Panc1 (cell line): Measurements from ENCODE around the gene RRP36. TPM values are rescaled to one million over a fixed set of nuclear protein-coding genes. Genes with fewer than 3 reads are reported as not detected.

Experiments
- ATAC-seq: fragments of 200-7000 bp; cut with Tn5 transposase; 2 replicates; pipeline ENCODE4 v1.9.1; 2020; ENCODE audit warnings: mild to moderate bottlenecking, moderate library complexity
- BruUV-seq: library from RNA; stranded (reverse); fragments of 400-500 nt; replicated peaks from 2 replicates; lab custom pipeline; 2021; lab: Mats Ljungman, UMichigan
- CTCF ChIA-PET: fragments of 300-600 bp; sonication (Branson Sonifier 250); formaldehyde crosslinking; loops from one replicate; lab custom pipeline; 2022; ENCODE audit warnings: antibody characterized with exemption; lab: Charles Lee
- POLR2A ChIA-PET: fragments of 300-600 bp; sonication (Branson Sonifier 250); formaldehyde crosslinking; loops from one replicate; lab custom pipeline; 2022; ENCODE audit warnings: antibody characterized with exemption; lab: Charles Lee
- DNase-seq: peaks from one replicate; pipeline ENCODE4 v3.0.0-alpha.2; 2010; ENCODE audit warnings: low read depth, low spot score
- H3K27ac ChIP-seq: 2 replicates; pipeline ENCODE4 v1.5.1; 2011; ENCODE audit warnings: mild to moderate bottlenecking, low read length, inconsistent platforms
- H3K27me3 ChIP-seq: fragments of 200-500 bp; sonication (Bioruptor generic); 2 replicates; pipeline ENCODE4 v1.6.0; 2014; ENCODE audit warnings: low read length, inconsistent platforms; ENCODE audit not compliant: control insufficient read depth, insufficient read depth
- H3K36me3 ChIP-seq: fragments of 200-500 bp; sonication (Bioruptor generic); 2 replicates; pipeline ENCODE4 v1.5.1; 2014; ENCODE audit warnings: inconsistent platforms, mild to moderate bottlenecking, low read length, moderate library complexity; ENCODE audit not compliant: control insufficient read depth, insufficient read depth
- H3K4me1 ChIP-seq: 2 replicates; pipeline ENCODE4 v1.5.1; 2011; ENCODE audit warnings: inconsistent platforms, mild to moderate bottlenecking, low read length, moderate library complexity; ENCODE audit not compliant: control insufficient read depth, insufficient read depth
- H3K4me3 ChIP-seq, 2 experiments: 2 replicates each; pipeline ENCODE4 v1.5.1; 2011 to 2012; ENCODE audit warnings: low read depth in 2 of 2, low read length in 2 of 2, mild to moderate bottlenecking in 2 of 2, inconsistent platforms in 1 of 2, moderate library complexity in 1 of 2
- H3K9me3 ChIP-seq: fragments of 200-500 bp; sonication (Bioruptor generic); 2 replicates; pipeline ENCODE4 v1.5.1; 2014; ENCODE audit warnings: low read depth, mild to moderate bottlenecking, inconsistent platforms, low read length, moderate library complexity; ENCODE audit not compliant: control insufficient read depth, insufficient read depth
- POLR2AphosphoS5 ChIP-seq: IDR thresholded peaks from 2 replicates; pipeline ENCODE4 v1.6.1; 2012; ENCODE audit warnings: mild to moderate bottlenecking, low read depth, low read length, moderate library complexity
- SIN3A ChIP-seq: IDR thresholded peaks from 2 replicates; pipeline ENCODE4 v1.6.1; 2012; ENCODE audit warnings: low read depth, mild to moderate bottlenecking, low read length, moderate library complexity, borderline replicate concordance; ENCODE audit not compliant: insufficient read depth
- TCF7L2 ChIP-seq: IDR thresholded peaks from 2 replicates; pipeline ENCODE4 v1.6.1; 2011; ENCODE audit warnings: mild to moderate bottlenecking, low read depth, low read length, inconsistent platforms
- in situ Hi-C: cut with HindIII; loops from 2 replicates; pipeline ENCODE4 v1.10.0; 2016; ENCODE audit warnings: low sequenced_read_pairs, low pct_unique_long_range_greater_than_20kb
- intact Hi-C: fragments of 100-400 bp; cut with micrococcal nuclease; formaldehyde crosslinking; loops from one replicate; pipeline ENCODE4 v1.10.0; 2022; ENCODE audit not compliant: unreplicated experiment
- total RNA-seq: library from RNA; stranded (reverse); gene quantifications from one replicate; pipeline ENCODE4 v1.2.1, GENCODE V29; 2021; ENCODE audit not compliant: unreplicated experiment
- TF ChIP-seq, protein P1 (sequence below): fragments of 450-650 bp; IDR thresholded peaks from 2 replicates; pipeline ENCODE4 v1.5.1; 2017; ENCODE audit warnings: mild to moderate bottlenecking
- TF ChIP-seq, protein P2 (sequence below), 2 experiments: IDR thresholded peaks; 2 replicates each; pipeline ENCODE4 v1.6.1; 2011 to 2012; ENCODE audit warnings: low read depth in 2 of 2, control low read depth in 1 of 2, low read length in 1 of 2, mild to moderate bottlenecking in 1 of 2, moderate library complexity in 1 of 2; ENCODE audit not compliant: insufficient read depth in 1 of 2

The RRP36 gene
- total RNA-seq, 1 experiment from 2014 or later = 106 TPM

GRCh38 chr6:43047998-43048397, 26.6 kb downstream of the RRP36 start:
- Histone ChIP-seq H3K4me3 (no peak overlapping the region), H3K27me3 (no peaks in the 10 kb centered on the region), H3K27ac (no peak overlapping the region), H3K9me3 (no peaks in the 10 kb centered on the region), H3K4me1 (peaks cover 16% of the 10 kb centered on the region), H3K36me3 (no peaks in the 10 kb centered on the region; the same call in 1 of the 2 replicates)
- no peak for ATAC-seq
- intact Hi-C loops (no loop called here), in situ Hi-C loops (no loop called here)
- BruUV-seq = no TSS peak
- ChIA-PET CTCF (interaction anchor here (0.6 kb wide), 1 partner anchor 22 kb away, joined by 3 read pairs; no protein-coding TSS in a partner anchor), POLR2A (no interaction called here)
- TF ChIP-seq POLR2AphosphoS5 (no peak), TCF7L2 (no peak), SIN3A (no peak)
- DNase-seq = no peak

- TF ChIP-seq TCF7L2 (no peak), SIN3A (no peak), POLR2AphosphoS5 (no peak)
- TF ChIP-seq, protein P1, sequence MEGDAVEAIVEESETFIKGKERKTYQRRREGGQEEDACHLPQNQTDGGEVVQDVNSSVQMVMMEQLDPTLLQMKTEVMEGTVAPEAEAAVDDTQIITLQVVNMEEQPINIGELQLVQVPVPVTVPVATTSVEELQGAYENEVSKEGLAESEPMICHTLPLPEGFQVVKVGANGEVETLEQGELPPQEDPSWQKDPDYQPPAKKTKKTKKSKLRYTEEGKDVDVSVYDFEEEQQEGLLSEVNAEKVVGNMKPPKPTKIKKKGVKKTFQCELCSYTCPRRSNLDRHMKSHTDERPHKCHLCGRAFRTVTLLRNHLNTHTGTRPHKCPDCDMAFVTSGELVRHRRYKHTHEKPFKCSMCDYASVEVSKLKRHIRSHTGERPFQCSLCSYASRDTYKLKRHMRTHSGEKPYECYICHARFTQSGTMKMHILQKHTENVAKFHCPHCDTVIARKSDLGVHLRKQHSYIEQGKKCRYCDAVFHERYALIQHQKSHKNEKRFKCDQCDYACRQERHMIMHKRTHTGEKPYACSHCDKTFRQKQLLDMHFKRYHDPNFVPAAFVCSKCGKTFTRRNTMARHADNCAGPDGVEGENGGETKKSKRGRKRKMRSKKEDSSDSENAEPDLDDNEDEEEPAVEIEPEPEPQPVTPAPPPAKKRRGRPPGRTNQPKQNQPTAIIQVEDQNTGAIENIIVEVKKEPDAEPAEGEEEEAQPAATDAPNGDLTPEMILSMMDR = no peak
- TF ChIP-seq, protein P2, sequence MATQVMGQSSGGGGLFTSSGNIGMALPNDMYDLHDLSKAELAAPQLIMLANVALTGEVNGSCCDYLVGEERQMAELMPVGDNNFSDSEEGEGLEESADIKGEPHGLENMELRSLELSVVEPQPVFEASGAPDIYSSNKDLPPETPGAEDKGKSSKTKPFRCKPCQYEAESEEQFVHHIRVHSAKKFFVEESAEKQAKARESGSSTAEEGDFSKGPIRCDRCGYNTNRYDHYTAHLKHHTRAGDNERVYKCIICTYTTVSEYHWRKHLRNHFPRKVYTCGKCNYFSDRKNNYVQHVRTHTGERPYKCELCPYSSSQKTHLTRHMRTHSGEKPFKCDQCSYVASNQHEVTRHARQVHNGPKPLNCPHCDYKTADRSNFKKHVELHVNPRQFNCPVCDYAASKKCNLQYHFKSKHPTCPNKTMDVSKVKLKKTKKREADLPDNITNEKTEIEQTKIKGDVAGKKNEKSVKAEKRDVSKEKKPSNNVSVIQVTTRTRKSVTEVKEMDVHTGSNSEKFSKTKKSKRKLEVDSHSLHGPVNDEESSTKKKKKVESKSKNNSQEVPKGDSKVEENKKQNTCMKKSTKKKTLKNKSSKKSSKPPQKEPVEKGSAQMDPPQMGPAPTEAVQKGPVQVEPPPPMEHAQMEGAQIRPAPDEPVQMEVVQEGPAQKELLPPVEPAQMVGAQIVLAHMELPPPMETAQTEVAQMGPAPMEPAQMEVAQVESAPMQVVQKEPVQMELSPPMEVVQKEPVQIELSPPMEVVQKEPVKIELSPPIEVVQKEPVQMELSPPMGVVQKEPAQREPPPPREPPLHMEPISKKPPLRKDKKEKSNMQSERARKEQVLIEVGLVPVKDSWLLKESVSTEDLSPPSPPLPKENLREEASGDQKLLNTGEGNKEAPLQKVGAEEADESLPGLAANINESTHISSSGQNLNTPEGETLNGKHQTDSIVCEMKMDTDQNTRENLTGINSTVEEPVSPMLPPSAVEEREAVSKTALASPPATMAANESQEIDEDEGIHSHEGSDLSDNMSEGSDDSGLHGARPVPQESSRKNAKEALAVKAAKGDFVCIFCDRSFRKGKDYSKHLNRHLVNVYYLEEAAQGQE (IDR thresholded peaks at IDR 0.05; ENCODE audit: insufficient read depth in 1 of 2, low read depth in 2 of 2, low read length in 1 of 2) = no peak
- DNase-seq (no peak), ATAC-seq (no peak)
- Histone ChIP-seq H3K36me3 (no peaks in the 10 kb centered on the region; the same call in 1 of the 2 replicates), H3K27me3 (no peaks in the 10 kb centered on the region), H3K9me3 (no peaks in the 10 kb centered on the region), H3K4me1 (peaks cover 17% of the 10 kb centered on the region), H3K4me3 (no peak overlapping the region), H3K27ac (no peak overlapping the region)
- POLR2A ChIA-PET = interaction anchor here (0.5 kb wide), 1 partner anchor 46 kb away, joined by 6 read pairs; no protein-coding TSS in a partner anchor
- in situ Hi-C loops (no loop called here), intact Hi-C loops (no loop called here)
- CTCF ChIA-PET = no interaction called here
- BruUV-seq = no TSS peak
Observed at GRCh38 chr6:43050981-43051380, 29.6 kb downstream of the RRP36 start.

DNA sequence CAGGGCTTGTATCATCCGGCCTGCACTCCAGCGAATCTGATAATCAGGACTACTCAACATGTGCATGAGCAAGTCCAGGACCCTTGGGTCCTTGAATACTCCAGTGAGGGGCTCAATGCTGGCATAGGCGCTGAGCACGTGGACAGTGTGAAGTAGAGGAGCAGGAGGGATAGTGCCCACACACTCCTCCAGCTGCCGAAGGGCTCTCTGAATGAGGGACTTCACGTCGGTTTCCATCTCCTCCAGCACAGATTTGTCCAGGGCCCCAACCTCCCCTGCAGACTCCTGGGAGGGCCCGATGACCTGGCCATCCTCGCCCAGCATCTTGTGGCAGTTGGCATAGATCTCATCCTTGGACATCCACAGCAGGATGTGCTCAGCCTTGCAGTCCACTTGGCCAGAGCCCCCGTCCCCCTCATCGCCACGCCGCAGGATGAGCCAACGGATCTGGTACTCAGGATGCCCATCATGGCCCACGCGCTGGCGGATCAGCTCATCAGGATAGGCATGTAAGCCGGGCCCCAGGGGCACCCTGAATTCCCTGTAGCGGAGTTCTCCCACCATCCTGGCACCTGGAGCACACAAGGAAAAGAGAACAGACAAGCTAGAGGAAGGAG, 30.9 kb downstream of the RRP36 start:
- TF ChIP-seq POLR2AphosphoS5 (no peak), SIN3A (no peak)
- H3K27me3 ChIP-seq = no peaks in the 10 kb centered on the region
- intact Hi-C loops (no loop called here), in situ Hi-C loops (no loop called here)
- H3K4me1 ChIP-seq = peaks cover 17% of the 10 kb centered on the region
- ATAC-seq (no peak), DNase-seq (no peak)
- H3K4me3 ChIP-seq = peak overlapping the region; percentile 67 to 73
- POLR2A ChIA-PET = no interaction called here
- BruUV-seq = no TSS peak
- H3K9me3 ChIP-seq = no peaks in the 10 kb centered on the region
- CTCF ChIA-PET = no interaction called here
- peak overlapping the region; percentile 84 for H3K27ac ChIP-seq
- no peaks in the 10 kb centered on the region; the same call in 1 of the 2 replicates for H3K36me3 ChIP-seq
